Coronary artery (tissue), 2 donors: Measurements from ENCODE around the gene DYRK1A.

ENCODE experiments used
- DNase-seq: peaks from one replicate; pipeline ENCODE4 v3.0.0-alpha.2; 2017; ENCODE audit warnings: low spot score
- H3K27ac ChIP-seq, 2 donors: fragments of 200-600 bp; sonication (generic); one replicate each; pipeline ENCODE4 v1.5.1; 2016 to 2019
- H3K4me3 ChIP-seq: fragments of 200-600 bp; sonication (generic); 2 replicates; pipeline ENCODE4 v1.5.1; 2016; ENCODE audit warnings: mild to moderate bottlenecking, moderate library complexity
- CTCF ChIP-seq: fragments of 200-600 bp; sonication (generic); IDR thresholded peaks from one replicate; pipeline ENCODE4 v1.5.1; 2019; ENCODE audit warnings: antibody characterized with exemption

DYRK1A gene

GRCh38 chr21:37564924-37565529 is 198.5 kb downstream of the DYRK1A start:
- Histone ChIP-seq H3K27ac (peak overlapping the region; percentile 89 to 91), H3K4me3 (peak overlapping the region; percentile 80)
- DNase-seq, result no peak
- no peak for TF ChIP-seq CTCF

DNA sequence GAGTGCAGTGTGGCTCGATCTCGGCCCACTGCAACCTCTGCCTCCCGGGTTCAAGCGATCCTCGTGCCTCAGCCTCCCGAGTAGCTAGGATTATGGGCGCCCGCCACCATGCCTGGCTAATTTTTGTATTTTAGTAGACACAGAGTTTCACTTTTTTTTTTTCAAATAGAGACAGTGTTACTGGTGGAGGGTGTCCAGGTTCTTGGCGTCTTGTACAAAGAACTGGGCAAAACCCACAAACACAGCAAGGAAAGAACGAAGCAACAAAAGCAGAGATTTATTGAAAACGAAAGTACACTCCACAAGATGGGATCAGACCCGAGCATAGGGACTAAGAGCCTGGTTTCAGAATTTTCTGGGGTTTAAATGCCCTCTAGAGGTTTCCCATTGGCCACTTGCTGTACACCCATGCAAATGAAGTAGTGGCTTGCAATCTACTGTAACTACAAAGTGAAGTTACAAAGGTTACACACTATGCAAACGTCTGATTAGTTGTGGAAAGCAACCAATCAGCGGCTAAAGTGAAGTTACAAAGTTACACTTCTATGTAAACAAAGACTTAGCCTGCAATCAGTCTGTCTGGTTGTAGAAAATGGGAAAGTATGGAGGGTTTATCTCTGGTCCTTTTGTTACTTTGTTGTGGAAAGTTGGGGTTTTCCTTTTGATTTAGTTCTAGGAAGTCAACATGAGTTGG is 199.1 kb downstream of the DYRK1A start:
- no peak overlapping the region for H3K27ac ChIP-seq
- no peak for DNase-seq
- TF ChIP-seq CTCF, result no peak
- H3K4me3 ChIP-seq, result no peak overlapping the region

DNA sequence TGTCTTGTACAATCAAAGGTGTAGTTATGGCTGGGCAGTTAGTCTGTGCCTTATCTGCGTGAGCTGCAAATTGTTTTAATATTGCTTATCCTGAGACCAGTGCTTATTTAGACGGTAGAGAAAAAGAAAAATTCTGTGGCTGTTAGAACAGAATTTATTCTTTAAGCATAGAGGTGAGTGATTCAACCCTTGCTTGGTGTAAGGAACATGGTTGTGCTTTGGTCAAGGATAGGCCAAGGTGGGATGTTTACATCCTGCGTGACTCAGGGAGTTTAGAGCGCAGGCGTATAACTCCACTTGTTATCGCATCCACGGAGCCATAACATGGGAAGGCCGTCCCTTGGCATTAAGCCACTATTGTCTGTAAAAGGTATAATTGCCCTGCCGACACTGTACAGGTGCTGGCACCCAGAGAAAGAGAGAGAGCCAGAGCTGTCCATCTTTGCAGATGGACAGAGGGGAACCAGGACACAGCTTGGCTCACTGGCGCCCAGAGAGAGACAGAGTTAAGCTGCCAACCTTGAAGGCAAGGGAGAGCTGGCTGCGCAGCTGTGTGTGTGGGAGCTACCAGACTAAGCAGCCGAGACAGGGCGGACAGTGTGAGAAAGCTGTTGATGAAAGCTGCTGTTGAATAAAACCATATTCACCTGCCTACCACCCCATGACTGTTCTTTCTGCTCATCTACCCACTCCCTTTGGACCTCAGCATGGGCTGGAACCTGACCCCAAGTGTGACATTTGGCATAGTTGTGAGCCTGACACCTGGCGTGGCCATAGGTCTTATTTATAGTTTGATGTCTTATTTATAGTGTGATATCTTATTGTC is 200.4 kb downstream of the DYRK1A start:
- DNase-seq, result no peak
- Histone ChIP-seq H3K4me3 (no peak overlapping the region), H3K27ac (no peak overlapping the region)
- TF ChIP-seq CTCF, result no peak

DNA sequence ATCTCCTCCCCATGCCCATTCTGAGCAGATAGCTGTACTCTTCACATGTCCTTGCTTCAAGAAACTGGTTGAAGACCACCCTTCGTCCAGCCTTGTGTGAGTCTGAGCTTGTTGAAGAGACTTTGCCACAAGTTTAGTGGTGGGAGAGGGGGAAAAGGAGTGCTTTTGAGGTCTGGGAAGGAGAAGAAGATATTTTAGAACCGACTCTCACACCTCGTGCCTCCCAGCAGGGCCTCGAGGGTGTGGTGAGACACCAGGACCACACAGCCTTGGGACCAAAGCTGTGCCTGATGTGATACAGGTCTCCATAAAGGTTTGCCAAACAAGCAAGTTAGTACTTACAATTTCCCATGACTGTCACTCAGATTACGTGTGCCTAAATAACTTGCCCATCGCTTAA is 201.8 kb downstream of the DYRK1A start:
- Histone ChIP-seq H3K4me3 (no peak overlapping the region), H3K27ac (no peak overlapping the region)
- no peak for DNase-seq
- no peak for TF ChIP-seq CTCF

- H3K27ac ChIP-seq, result no peak overlapping the region
- H3K4me3 ChIP-seq, result no peak overlapping the region
- no peak for TF ChIP-seq CTCF
- DNase-seq, result no peak
These were observed 202.3 kb downstream of the DYRK1A start for GRCh38 chr21:37568916-37569315.

DNA sequence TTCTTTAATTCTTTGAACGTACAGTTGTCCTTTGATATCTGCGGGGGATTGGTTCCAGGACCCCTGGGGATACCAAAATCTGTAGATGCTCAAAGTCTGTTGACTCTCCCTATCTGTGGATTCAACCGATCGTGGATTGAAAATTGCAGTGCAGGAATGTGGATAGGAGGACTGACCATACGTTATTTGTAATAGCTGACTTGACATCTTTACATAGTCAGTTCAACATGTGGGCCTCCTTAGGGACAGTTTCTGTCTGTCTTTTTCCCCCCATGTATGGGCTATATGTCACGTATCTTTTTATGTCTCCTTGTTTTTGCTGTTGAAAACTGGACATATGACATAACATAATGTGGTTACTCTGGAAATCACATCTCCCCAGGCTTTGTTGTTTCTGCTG is 204.9 kb downstream of the DYRK1A start:
- TF ChIP-seq CTCF, result no peak
- Histone ChIP-seq H3K4me3 (no peak overlapping the region), H3K27ac (no peak overlapping the region)
- DNase-seq, result no peak
